Hepatocyte (in vitro differentiated cells): ENCODE measurements around the gene LINC01488. TPM values are rescaled to one million over a fixed set of nuclear protein-coding genes. Genes with fewer than 3 reads are reported as not detected.

ENCODE experiments used
- DNase-seq: peaks from one replicate; pipeline ENCODE4 v3.0.0-alpha.2; 2016; ENCODE audit warnings: low spot score
- H2AFZ ChIP-seq: fragments of 200-600 bp; sonication (generic); 2 replicates; pipeline ENCODE4 v1.6.0; 2016; ENCODE audit warnings: antibody characterized with exemption, mild to moderate bottlenecking
- H3K27ac ChIP-seq: fragments of 200-600 bp; sonication (generic); 2 replicates; pipeline ENCODE4 v1.5.1; 2016; ENCODE audit warnings: mild to moderate bottlenecking
- H3K27me3 ChIP-seq: fragments of 200-600 bp; sonication (generic); 2 replicates; pipeline ENCODE4 v1.6.1; 2016
- H3K36me3 ChIP-seq: fragments of 200-600 bp; sonication (generic); replicated peaks from 2 replicates; pipeline ENCODE4 v1.5.1; 2016; ENCODE audit warnings: low read depth; ENCODE audit not compliant: insufficient read depth
- H3K4me1 ChIP-seq: fragments of 200-600 bp; sonication (generic); 2 replicates; pipeline ENCODE4 v1.5.1; 2016; ENCODE audit warnings: mild to moderate bottlenecking, moderate library complexity; ENCODE audit not compliant: insufficient read depth
- H3K4me2 ChIP-seq: fragments of 200-600 bp; sonication (generic); 2 replicates; pipeline ENCODE4 v1.6.0; 2016
- H3K4me3 ChIP-seq: fragments of 200-600 bp; sonication (generic); 2 replicates; pipeline ENCODE4 v1.5.1; 2016; ENCODE audit warnings: mild to moderate bottlenecking
- H3K79me2 ChIP-seq: fragments of 200-600 bp; sonication (generic); 2 replicates; pipeline ENCODE4 v1.6.0; 2017; ENCODE audit warnings: mild to moderate bottlenecking
- H3K9me2 ChIP-seq: fragments of 200-600 bp; sonication (generic); replicated peaks from 2 replicates; pipeline ENCODE4 v1.6.0; 2017; ENCODE audit warnings: mild to moderate bottlenecking; ENCODE audit not compliant: insufficient read depth
- H3K9me3 ChIP-seq: fragments of 200-600 bp; sonication (generic); 2 replicates; pipeline ENCODE4 v1.5.1; 2016; ENCODE audit warnings: low read depth, mild to moderate bottlenecking
- H4K20me1 ChIP-seq: fragments of 200-600 bp; sonication (generic); 2 replicates; pipeline ENCODE4 v1.6.0; 2016; ENCODE audit warnings: mild to moderate bottlenecking; ENCODE audit not compliant: insufficient read depth, poor library complexity, severe bottlenecking
- CTCF ChIP-seq: fragments of 200-600 bp; sonication (generic); IDR thresholded peaks from 2 replicates; pipeline ENCODE4 v1.5.1; 2016; ENCODE audit warnings: antibody characterized with exemption, mild to moderate bottlenecking; ENCODE audit not compliant: poor library complexity
- EZH2 ChIP-seq: fragments of 200-600 bp; sonication (generic); IDR thresholded peaks from 2 replicates; pipeline ENCODE4 v1.6.1; 2016; ENCODE audit warnings: antibody characterized with exemption, mild to moderate bottlenecking, borderline replicate concordance
- EZH2phosphoT487 ChIP-seq: fragments of 200-600 bp; sonication (generic); IDR thresholded peaks from one replicate; pipeline ENCODE4 v1.6.1; 2018; ENCODE audit warnings: antibody characterized with exemption, mild to moderate bottlenecking, low read depth, moderate library complexity; ENCODE audit not compliant: unreplicated experiment, severe bottlenecking
- whole genome bisulfite sequencing: methylation state at CpG from one replicate; pipeline ENCODE4 v1.1.6; 2016; ENCODE audit warnings: low lambda C conversion rate; ENCODE audit errors: missing lambda C conversion rate; 5-methylcytosine and 5-hydroxymethylcytosine counted together
- polyA plus RNA-seq: library from polyadenylated mRNA; unstranded; fragments of >200 nt; fragmentation: Nextera tagmentation; extraction: Ambion mirVana; gene quantifications from 2 replicates; pipeline ENCODE4 v1.2.1, GENCODE V29; 2016
- total RNA-seq: library from RNA; depleted of rRNA; stranded (reverse); fragments of >200 nt; gene quantifications from 2 replicates; pipeline ENCODE4 v1.2.3, GENCODE V29; 2014

Gene LINC01488
- total and polyA plus RNA-seq, 2 experiments from 2014 or later, result 0.27 to 0.59 TPM

- H3K9me3 ChIP-seq, result no peaks in the 10 kb centered on the region
- no peak overlapping the region for H3K4me2 ChIP-seq
- no peaks in the 10 kb centered on the region for H3K36me3 ChIP-seq
- 90% methylated on average over 23 of the region's 23 CpGs for WGBS
- TF ChIP-seq CTCF, result no peak
- no peak for TF ChIP-seq EZH2phosphoT487
- no peak for TF ChIP-seq EZH2
- no peaks in the 10 kb centered on the region for H3K27me3 ChIP-seq
- H3K79me2 ChIP-seq, result no peaks in the 10 kb centered on the region
- no peak for DNase-seq
- H3K9me2 ChIP-seq, result no peaks in the 10 kb centered on the region
- H3K4me1 ChIP-seq, result no peaks in the 10 kb centered on the region
- no peak overlapping the region for H3K27ac ChIP-seq
- H4K20me1 ChIP-seq, result no peaks in the 10 kb centered on the region
- H3K4me3 ChIP-seq, result no peak overlapping the region
- no peak overlapping the region for H2AFZ ChIP-seq
These were observed 7.7 kb downstream of the LINC01488 start for GRCh38 chr11:69489031-69489745.

GRCh38 chr11:69489746-69490365, 8.4 kb downstream of the LINC01488 start:
- Histone ChIP-seq H3K27me3 (no peaks in the 10 kb centered on the region), H3K4me3 (no peak overlapping the region), H3K27ac (no peak overlapping the region), H3K9me2 (no peaks in the 10 kb centered on the region), H3K4me2 (no peak overlapping the region), H3K79me2 (no peaks in the 10 kb centered on the region), H2AFZ (no peak overlapping the region), H3K9me3 (no peaks in the 10 kb centered on the region), H3K4me1 (no peaks in the 10 kb centered on the region), H4K20me1 (no peaks in the 10 kb centered on the region), H3K36me3 (no peaks in the 10 kb centered on the region)
- TF ChIP-seq CTCF, result no peak
- no peak for DNase-seq
- 93% methylated on average over 11 of the region's 11 CpGs for WGBS

- TF ChIP-seq EZH2 (no peak), CTCF (no peak), EZH2phosphoT487 (no peak)
- no peak for DNase-seq
- Histone ChIP-seq H3K36me3 (no peaks in the 10 kb centered on the region), H4K20me1 (no peaks in the 10 kb centered on the region), H2AFZ (no peak overlapping the region), H3K9me2 (no peaks in the 10 kb centered on the region), H3K4me1 (no peaks in the 10 kb centered on the region), H3K4me3 (no peak overlapping the region), H3K27ac (no peak overlapping the region), H3K79me2 (no peaks in the 10 kb centered on the region), H3K4me2 (no peak overlapping the region), H3K9me3 (no peaks in the 10 kb centered on the region), H3K27me3 (no peaks in the 10 kb centered on the region)
- 92% methylated on average over 10 of the region's 10 CpGs for WGBS
These were observed 9.1 kb downstream of the LINC01488 start for GRCh38 chr11:69490516-69490915.
